Measurements from ENCODE around the gene MYOG.

Gene MYOG

GRCh38 chr1:203101813-203102634 is 16.2 kb upstream of the MYOG start:
- Mint-ChIP-seq H3K27ac (no peak overlapping the region), H3K9me3 (no peaks in the 10 kb centered on the region), H3K27me3 (ENCODE audit: low read depth) (peaks cover 16% of the 10 kb centered on the region), H3K4me3 (no peak overlapping the region), H3K36me3 (ENCODE audit: low read depth) (no peaks in the 10 kb centered on the region), H3K4me1 (ENCODE audit: low read depth) (no peaks in the 10 kb centered on the region)

DNA sequence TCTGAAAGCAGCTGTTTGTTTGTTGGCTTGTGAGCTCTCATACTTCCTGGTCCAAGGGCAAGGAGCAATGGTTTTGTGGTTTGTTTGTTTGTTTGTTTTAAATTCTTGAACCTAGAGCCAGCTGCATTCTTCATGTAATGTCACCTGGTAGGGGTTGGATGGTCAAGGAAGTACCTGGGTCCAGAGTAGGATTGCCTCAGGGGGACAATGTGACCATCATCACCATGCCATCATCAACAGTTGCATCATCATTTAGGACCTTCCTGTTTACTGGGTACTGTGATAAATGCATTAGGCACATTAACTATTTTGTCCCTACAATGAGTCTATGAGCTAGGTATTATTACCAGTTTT is 14.7 kb upstream of the MYOG start:
- H3K4me3 Mint-ChIP-seq, result no peak overlapping the region
- H3K27me3 Mint-ChIP-seq (ENCODE audit: low read depth), result peaks cover 18% of the 10 kb centered on the region
- H3K4me1 Mint-ChIP-seq (ENCODE audit: low read depth), result no peaks in the 10 kb centered on the region
- H3K36me3 Mint-ChIP-seq (ENCODE audit: low read depth), result no peaks in the 10 kb centered on the region
- H3K9me3 Mint-ChIP-seq, result peaks cover 6% of the 10 kb centered on the region
- no peak overlapping the region for H3K27ac Mint-ChIP-seq

DNA sequence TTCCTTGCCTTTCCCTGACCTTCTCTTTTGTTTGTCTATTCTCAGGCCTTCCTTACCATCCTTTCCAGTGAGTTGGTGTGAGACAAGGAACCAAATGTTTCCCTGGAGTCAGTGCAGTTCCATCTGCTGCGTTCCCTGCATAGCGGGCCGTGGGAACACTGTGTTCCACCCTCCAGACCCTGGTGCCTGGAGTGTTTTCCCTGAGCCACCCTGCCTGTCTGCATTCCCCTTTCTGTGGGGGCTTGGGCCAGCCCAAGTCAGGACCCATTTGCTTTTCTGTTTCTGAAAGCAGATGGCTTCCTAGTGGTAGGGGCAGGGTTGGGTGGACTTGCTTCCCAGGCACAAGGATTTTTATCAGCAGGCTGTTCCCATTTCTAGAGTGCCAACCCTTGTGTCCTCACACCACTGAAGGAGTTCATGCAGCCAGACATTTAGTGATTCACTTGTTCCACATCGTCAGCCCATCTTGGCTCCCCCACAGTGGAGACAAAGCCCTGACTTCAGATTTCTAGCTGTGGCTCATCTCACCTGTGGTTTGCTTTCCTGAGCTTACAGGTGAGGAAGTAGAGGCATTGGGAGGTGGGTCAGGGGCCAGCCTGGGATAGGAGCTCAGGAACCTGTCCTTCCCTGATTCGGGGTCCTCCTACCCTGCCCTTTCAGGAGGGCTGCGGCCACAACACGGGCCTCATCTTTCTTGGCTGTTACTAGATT is 14.1 kb upstream of the MYOG start:
- H3K4me3 Mint-ChIP-seq, result no peak overlapping the region
- H3K4me1 Mint-ChIP-seq (ENCODE audit: low read depth), result no peaks in the 10 kb centered on the region
- no peaks in the 10 kb centered on the region for H3K36me3 Mint-ChIP-seq (ENCODE audit: low read depth)
- peaks cover 11% of the 10 kb centered on the region for H3K9me3 Mint-ChIP-seq
- no peak overlapping the region for H3K27ac Mint-ChIP-seq
- peaks cover 18% of the 10 kb centered on the region for H3K27me3 Mint-ChIP-seq (ENCODE audit: low read depth)

DNA sequence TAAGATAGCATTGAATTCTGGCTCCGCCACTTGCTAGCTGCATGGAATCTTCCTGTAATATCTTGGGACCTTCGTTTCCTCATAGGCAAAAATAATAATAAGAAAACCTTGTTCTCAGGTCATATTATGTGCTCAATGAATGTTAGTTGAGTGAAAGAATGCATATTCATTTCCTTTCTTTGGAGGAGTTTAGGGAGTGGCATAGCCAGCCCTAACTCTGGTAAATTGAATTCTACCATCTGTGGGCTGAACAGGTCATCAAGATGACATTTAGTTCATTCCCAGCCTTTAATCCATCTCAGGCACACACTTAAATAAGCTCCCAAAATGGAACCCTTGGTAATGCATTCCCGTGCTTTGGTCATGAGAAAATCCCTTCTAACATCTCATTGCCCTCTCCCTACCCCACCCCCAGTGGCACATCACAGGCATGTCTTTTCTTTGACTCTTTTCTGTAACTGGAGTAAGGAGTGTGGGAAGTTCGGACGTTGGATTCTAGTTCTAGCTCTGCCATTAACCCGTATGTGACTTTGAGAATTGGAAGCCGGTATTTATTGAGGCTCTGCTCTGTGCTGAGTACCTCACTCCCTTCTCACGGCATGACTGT is 13.2 kb upstream of the MYOG start:
- no peak overlapping the region for H3K4me3 Mint-ChIP-seq
- peaks cover 25% of the 10 kb centered on the region for H3K27me3 Mint-ChIP-seq (ENCODE audit: low read depth)
- no peaks in the 10 kb centered on the region for H3K4me1 Mint-ChIP-seq (ENCODE audit: low read depth)
- H3K27ac Mint-ChIP-seq, result no peak overlapping the region
- peaks cover 19% of the 10 kb centered on the region for H3K9me3 Mint-ChIP-seq
- no peaks in the 10 kb centered on the region for H3K36me3 Mint-ChIP-seq (ENCODE audit: low read depth)

GRCh38 chr1:203098445-203098844 is 12.6 kb upstream of the MYOG start:
- Mint-ChIP-seq H3K4me3 (no peak overlapping the region), H3K4me1 (ENCODE audit: low read depth) (no peaks in the 10 kb centered on the region), H3K9me3 (peaks cover 19% of the 10 kb centered on the region), H3K36me3 (ENCODE audit: low read depth) (no peaks in the 10 kb centered on the region), H3K27me3 (ENCODE audit: low read depth) (peaks cover 25% of the 10 kb centered on the region), H3K27ac (no peak overlapping the region)

- Mint-ChIP-seq H3K4me1 (ENCODE audit: low read depth) (no peaks in the 10 kb centered on the region), H3K4me3 (no peak overlapping the region), H3K9me3 (peaks cover 19% of the 10 kb centered on the region)
Observed at GRCh38 chr1:203097001-203097400, 11.2 kb upstream of the MYOG start.

GRCh38 chr1:203096566-203096965 is 10.8 kb upstream of the MYOG start:
- peaks cover 19% of the 10 kb centered on the region for H3K9me3 Mint-ChIP-seq
- no peak overlapping the region for H3K4me3 Mint-ChIP-seq
- H3K27ac Mint-ChIP-seq, result no peak overlapping the region
- peaks cover 35% of the 10 kb centered on the region for H3K27me3 Mint-ChIP-seq (ENCODE audit: low read depth)
- H3K36me3 Mint-ChIP-seq (ENCODE audit: low read depth), result no peaks in the 10 kb centered on the region
- H3K4me1 Mint-ChIP-seq (ENCODE audit: low read depth), result no peaks in the 10 kb centered on the region

More at GRCh38 chr1:203097001-203097400, 11.2 kb upstream of the MYOG start:
- no peak overlapping the region for H3K27ac Mint-ChIP-seq
- H3K27me3 Mint-ChIP-seq (ENCODE audit: low read depth), result peaks cover 35% of the 10 kb centered on the region
- no peaks in the 10 kb centered on the region for H3K36me3 Mint-ChIP-seq (ENCODE audit: low read depth)

GRCh38 chr1:203095061-203095690 is 9.4 kb upstream of the MYOG start:
- no peaks in the 10 kb centered on the region for H3K4me1 Mint-ChIP-seq (ENCODE audit: low read depth)
- H3K27me3 Mint-ChIP-seq (ENCODE audit: low read depth), result peaks cover 41% of the 10 kb centered on the region
- no peaks in the 10 kb centered on the region for H3K36me3 Mint-ChIP-seq (ENCODE audit: low read depth)
- H3K27ac Mint-ChIP-seq, result no peak overlapping the region
- H3K4me3 Mint-ChIP-seq, result no peak overlapping the region
- H3K9me3 Mint-ChIP-seq, result peaks cover 19% of the 10 kb centered on the region

DNA sequence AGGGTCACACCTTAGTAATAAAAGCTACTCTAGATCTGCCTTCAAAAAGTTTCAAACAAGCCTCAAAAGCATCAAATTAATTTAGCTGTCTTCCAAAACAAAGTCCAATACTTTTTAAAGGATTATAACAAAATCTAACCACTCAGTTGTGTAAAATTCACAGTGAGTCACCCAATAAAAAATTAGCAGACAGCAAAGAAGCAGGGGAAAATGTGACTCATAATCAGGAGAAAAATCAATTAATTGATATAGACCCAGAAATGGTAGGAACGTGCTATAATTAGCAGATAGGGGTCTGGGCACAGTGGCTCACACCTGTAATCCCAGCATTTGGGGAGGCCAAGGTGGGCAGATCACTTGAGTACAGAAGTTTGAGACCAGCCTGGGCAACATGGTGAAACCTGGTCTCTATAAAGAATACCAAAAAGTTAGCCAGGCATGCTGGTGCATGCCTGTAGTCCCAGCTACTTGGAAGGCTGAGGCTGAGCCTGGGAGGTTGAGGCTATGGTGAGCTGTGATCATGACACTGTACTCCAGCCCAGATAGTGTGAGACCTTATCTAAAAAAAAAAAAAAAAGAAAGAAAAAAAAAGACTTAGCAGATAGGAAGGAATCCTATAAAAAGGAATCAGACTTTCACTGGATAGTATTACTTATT is 8.1 kb upstream of the MYOG start:
- Mint-ChIP-seq H3K4me3 (no peak overlapping the region), H3K27me3 (ENCODE audit: low read depth) (peaks cover 41% of the 10 kb centered on the region)

GRCh38 chr1:203091761-203092330 is 6.0 kb upstream of the MYOG start:
- no peak overlapping the region for H3K27ac Mint-ChIP-seq
- no peak overlapping the region for H3K4me3 Mint-ChIP-seq
- no peaks in the 10 kb centered on the region for H3K4me1 Mint-ChIP-seq (ENCODE audit: low read depth)
- H3K36me3 Mint-ChIP-seq (ENCODE audit: low read depth), result no peaks in the 10 kb centered on the region
- peaks cover 19% of the 10 kb centered on the region for H3K9me3 Mint-ChIP-seq
- H3K27me3 Mint-ChIP-seq (ENCODE audit: low read depth), result peaks cover 34% of the 10 kb centered on the region

More for the DNA sequence above, 8.1 kb upstream of the MYOG start:
- Mint-ChIP-seq H3K9me3 (peaks cover 19% of the 10 kb centered on the region), H3K36me3 (ENCODE audit: low read depth) (no peaks in the 10 kb centered on the region), H3K4me1 (ENCODE audit: low read depth) (no peaks in the 10 kb centered on the region), H3K27ac (no peak overlapping the region)

GRCh38 chr1:203091199-203091477 is 5.3 kb upstream of the MYOG start:
- no peak overlapping the region for H3K27ac Mint-ChIP-seq
- peaks cover 18% of the 10 kb centered on the region for H3K9me3 Mint-ChIP-seq

GRCh38 chr1:203090421-203091198 is 4.8 kb upstream of the MYOG start:
- peaks cover 30% of the 10 kb centered on the region for H3K27me3 Mint-ChIP-seq (ENCODE audit: low read depth)
- H3K4me1 Mint-ChIP-seq (ENCODE audit: low read depth), result no peaks in the 10 kb centered on the region
- H3K4me3 Mint-ChIP-seq, result no peak overlapping the region
- no peaks in the 10 kb centered on the region for H3K36me3 Mint-ChIP-seq (ENCODE audit: low read depth)
- no peak overlapping the region for H3K27ac Mint-ChIP-seq
- H3K9me3 Mint-ChIP-seq, result peaks cover 14% of the 10 kb centered on the region

More at GRCh38 chr1:203091199-203091477, 5.3 kb upstream of the MYOG start:
- Mint-ChIP-seq H3K4me1 (ENCODE audit: low read depth) (no peaks in the 10 kb centered on the region), H3K27me3 (ENCODE audit: low read depth) (peaks cover 32% of the 10 kb centered on the region), H3K4me3 (no peak overlapping the region), H3K36me3 (ENCODE audit: low read depth) (no peaks in the 10 kb centered on the region)

DNA sequence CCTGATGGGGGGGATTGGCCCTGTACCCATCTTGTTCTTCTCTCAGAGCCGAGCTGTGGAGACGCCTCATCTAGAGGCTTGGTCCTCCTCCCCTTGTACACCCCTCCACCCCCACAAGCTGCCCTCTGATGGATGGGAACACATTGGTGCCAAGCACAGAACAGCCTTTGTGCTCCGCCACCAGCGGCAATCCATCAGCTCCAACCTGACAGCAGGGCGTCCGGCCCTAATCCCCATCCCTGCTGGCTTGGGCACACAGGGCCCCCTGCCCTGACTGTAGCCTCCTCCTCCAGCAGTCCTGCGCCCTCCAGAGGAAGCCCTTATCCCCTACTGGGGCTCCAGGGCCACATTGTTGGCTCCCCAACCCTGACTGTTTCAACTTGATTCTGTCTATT is 3.8 kb upstream of the MYOG start:
- H3K36me3 Mint-ChIP-seq (ENCODE audit: low read depth), result no peaks in the 10 kb centered on the region
- H3K4me1 Mint-ChIP-seq (ENCODE audit: low read depth), result no peaks in the 10 kb centered on the region
- H3K4me3 Mint-ChIP-seq, result no peak overlapping the region
- peaks cover 20% of the 10 kb centered on the region for H3K27me3 Mint-ChIP-seq (ENCODE audit: low read depth)
- H3K27ac Mint-ChIP-seq, result no peak overlapping the region
- peaks cover 5% of the 10 kb centered on the region for H3K9me3 Mint-ChIP-seq

All from T-helper 1 cell treated with Interleukin-12 subunit alpha and Interleukin-12 subunit beta and Interleukin-4 antibody, amounts not matched to agents 30 μg/mL and 1 μg/mL, for 36 hours (primary cell).